WTC11 (cell line): Measurements from ENCODE around the gene SDC4. TPM values are rescaled to one million over a fixed set of nuclear protein-coding genes. Genes with fewer than 3 reads are reported as not detected.

Experiments
- ATAC-seq: fragments of 200-7000 bp; cut with Tn5 transposase; 2 replicates; pipeline ENCODE4 v1.10.0; 2021; ENCODE audit warnings: mild to moderate bottlenecking, moderate library complexity
- CTCF ChIA-PET: fragments of 300-600 bp; sonication (Branson Sonifier 250); formaldehyde crosslinking; loops from one replicate; lab custom pipeline; 2021; ENCODE audit warnings: antibody characterized with exemption; lab: Charles Lee
- POLR2A ChIA-PET: fragments of 350-600 bp; sonication (Branson Sonifier 250); formaldehyde crosslinking; loops from one replicate; lab custom pipeline; 2021; ENCODE audit warnings: antibody characterized with exemption; lab: Charles Lee
- DNase-seq: peaks from one replicate; pipeline ENCODE4 v3.0.0; 2021; ENCODE audit warnings: low spot score
- H3K27ac Mint-ChIP-seq: 2 replicates; pipeline ENCODE4 v1.8.0; 2021; ENCODE audit warnings: mixed read lengths
- H3K27me3 Mint-ChIP-seq: 2 replicates; pipeline ENCODE4 v1.8.0; 2021; ENCODE audit warnings: low read depth, mild to moderate bottlenecking, moderate library complexity, mixed read lengths
- H3K36me3 Mint-ChIP-seq: 2 replicates; pipeline ENCODE4 v1.8.0; 2021; ENCODE audit warnings: mixed read lengths
- H3K4me1 Mint-ChIP-seq: 2 replicates; pipeline ENCODE4 v1.8.0; 2022; ENCODE audit warnings: mixed read lengths
- H3K4me3 Mint-ChIP-seq: 2 replicates; pipeline ENCODE4 v1.8.0; 2021; ENCODE audit warnings: mild to moderate bottlenecking, moderate library complexity, mixed read lengths
- H3K9me3 Mint-ChIP-seq: 2 replicates; pipeline ENCODE4 v1.8.0; 2021; ENCODE audit warnings: mixed read lengths
- AFF4 ChIP-seq: sonication (generic); formaldehyde crosslinking; IDR thresholded peaks from 2 replicates; pipeline ENCODE4 v1.8.1; 2023; ENCODE audit warnings: mild to moderate bottlenecking, missing genetic modification reagents, borderline replicate concordance
- CBFB ChIP-seq: sonication (generic); formaldehyde crosslinking; IDR thresholded peaks from 2 replicates; pipeline ENCODE4 v1.8.1; 2022; ENCODE audit warnings: mild to moderate bottlenecking, low read depth, missing genetic modification reagents
- CDX4 ChIP-seq: fragments of 250-450 bp; sonication (Bioruptor Pico); IDR thresholded peaks from 2 replicates; pipeline ENCODE4 v1.9.0; 2021; ENCODE audit warnings: moderate library complexity, mild to moderate bottlenecking, inconsistent platforms, borderline replicate concordance
- ERG ChIP-seq: fragments of 250-450 bp; sonication (Bioruptor Pico); IDR thresholded peaks from 2 replicates; pipeline ENCODE4 v1.8.0; 2021; ENCODE audit warnings: mild to moderate bottlenecking
- FOXP1 ChIP-seq: sonication (generic); formaldehyde crosslinking; IDR thresholded peaks from 2 replicates; pipeline ENCODE4 v1.8.0; 2022; ENCODE audit warnings: missing genetic modification reagents, mild to moderate bottlenecking, moderate library complexity, borderline replicate concordance
- KAT7 ChIP-seq: sonication (generic); formaldehyde crosslinking; IDR thresholded peaks from 2 replicates; pipeline ENCODE4 v1.8.1; 2023; ENCODE audit warnings: missing genetic modification reagents, mild to moderate bottlenecking, borderline replicate concordance
- MYBL2 ChIP-seq: sonication (generic); formaldehyde crosslinking; IDR thresholded peaks from 2 replicates; pipeline ENCODE4 v1.8.1; 2023; ENCODE audit warnings: mild to moderate bottlenecking, moderate library complexity, missing genetic modification reagents
- NR2C2 ChIP-seq: sonication (generic); formaldehyde crosslinking; IDR thresholded peaks from 2 replicates; pipeline ENCODE4 v1.8.0; 2022; ENCODE audit warnings: mild to moderate bottlenecking, missing genetic modification reagents
- NR3C1 ChIP-seq: sonication (generic); formaldehyde crosslinking; conservative IDR thresholded peaks from 2 replicates; pipeline ENCODE4 v1.8.1; 2023; ENCODE audit warnings: low read depth, mild to moderate bottlenecking, missing genetic modification reagents
- PRRX2 ChIP-seq: fragments of 250-450 bp; sonication (Bioruptor Pico); IDR thresholded peaks from 2 replicates; pipeline ENCODE4 v1.8.0; 2021; ENCODE audit warnings: mild to moderate bottlenecking
- SOX15 ChIP-seq: fragments of 250-450 bp; sonication (Bioruptor Pico); IDR thresholded peaks from 2 replicates; pipeline ENCODE4 v1.9.0; 2021; ENCODE audit warnings: mild to moderate bottlenecking
- SP1 ChIP-seq: sonication (generic); formaldehyde crosslinking; conservative IDR thresholded peaks from 2 replicates; pipeline ENCODE4 v1.8.1; 2022; ENCODE audit warnings: missing genetic modification reagents
- TCF7 ChIP-seq: sonication (generic); formaldehyde crosslinking; IDR thresholded peaks from 2 replicates; pipeline ENCODE4 v1.8.0; 2022; ENCODE audit warnings: mild to moderate bottlenecking, low read depth, missing genetic modification reagents, moderate library complexity
- ZBTB21 ChIP-seq: sonication (generic); formaldehyde crosslinking; IDR thresholded peaks from 2 replicates; pipeline ENCODE4 v1.8.1; 2023; ENCODE audit warnings: mild to moderate bottlenecking, missing genetic modification reagents, borderline replicate concordance
- ZNF219 ChIP-seq: sonication (generic); formaldehyde crosslinking; IDR thresholded peaks from 2 replicates; pipeline ENCODE4 v1.8.0; 2023; ENCODE audit warnings: missing genetic modification reagents, mild to moderate bottlenecking, borderline replicate concordance
- ZNF396 ChIP-seq: fragments of 250-450 bp; sonication (Bioruptor Pico); IDR thresholded peaks from 2 replicates; pipeline ENCODE4 v1.8.0; 2021; ENCODE audit warnings: mild to moderate bottlenecking, moderate library complexity, borderline replicate concordance
- ZNF425 ChIP-seq: fragments of 250-450 bp; sonication (Bioruptor Pico); conservative IDR thresholded peaks from 2 replicates; pipeline ENCODE4 v1.9.0; 2021; ENCODE audit warnings: mild to moderate bottlenecking
- ZNF512 ChIP-seq: sonication (generic); formaldehyde crosslinking; IDR thresholded peaks from 2 replicates; pipeline ENCODE4 v1.8.1; 2022; ENCODE audit warnings: missing genetic modification reagents, borderline replicate concordance
- ZNF671 ChIP-seq: fragments of 250-450 bp; sonication (Bioruptor Pico); IDR thresholded peaks from 2 replicates; pipeline ENCODE4 v1.8.0; 2021; ENCODE audit warnings: mild to moderate bottlenecking
- ZSCAN18 ChIP-seq: fragments of 250-450 bp; sonication (Bioruptor Pico); IDR thresholded peaks from 2 replicates; pipeline ENCODE4 v2.1.2; 2022; ENCODE audit warnings: mild to moderate bottlenecking, moderate library complexity
- total RNA-seq: library from RNA; stranded (reverse); gene quantifications from 3 replicates; pipeline ENCODE4 v1.2.3, GENCODE V29; 2021

Gene SDC4
- total RNA-seq, 1 experiment from 2014 or later = 64.0 TPM

- no peaks in the 10 kb centered on the region for H3K9me3 Mint-ChIP-seq
- CTCF ChIA-PET = interaction anchor here (1.5 to 2.0 kb wide), 2 partner anchors 44 to 70 kb away, joined by 4 to 5 read pairs; no protein-coding TSS in a partner anchor
- H3K4me3 Mint-ChIP-seq = no peak overlapping the region
Observed at GRCh38 chr20:45366631-45367030, 18.4 kb upstream of the SDC4 start.

GRCh38 chr20:45366192-45366591 is 18.0 kb upstream of the SDC4 start:
- DNase-seq (no peak), ATAC-seq (no peak)
- H3K4me1 Mint-ChIP-seq = peaks cover 11% of the 10 kb centered on the region
- ChIA-PET POLR2A (interaction anchor here (0.5 kb wide), 1 partner anchor 65 kb away, joined by 7 read pairs; no protein-coding TSS in a partner anchor), CTCF (interaction anchor here (1.5 to 2.0 kb wide), 2 partner anchors 43 to 71 kb away, joined by 4 to 5 read pairs; no protein-coding TSS in a partner anchor)
- no peak overlapping the region for H3K27ac Mint-ChIP-seq
- no peak overlapping the region for H3K4me3 Mint-ChIP-seq
- no peaks in the 10 kb centered on the region; the same call in none of the 2 replicates for H3K36me3 Mint-ChIP-seq
- no peak for TF ChIP-seq FOXP1 (CRISPR knock-in tag)
- TF ChIP-seq, all 79 proteins: peak for 0
- Mint-ChIP-seq H3K9me3 (no peaks in the 10 kb centered on the region), H3K27me3 (no peaks in the 10 kb centered on the region; the same call in 1 of the 2 replicates)

More at GRCh38 chr20:45366631-45367030, 18.4 kb upstream of the SDC4 start:
- DNase-seq = no peak
- Mint-ChIP-seq H3K36me3 (no peaks in the 10 kb centered on the region; the same call in none of the 2 replicates), H3K4me1 (peaks cover 11% of the 10 kb centered on the region), H3K27me3 (no peaks in the 10 kb centered on the region; the same call in 1 of the 2 replicates)
- TF ChIP-seq SOX15 (CRISPR knock-in tag) (no peak), MYBL2 (no peak), CBFB (CRISPR knock-in tag) (no peak), ZNF396 (CRISPR knock-in tag) (no peak), ZBTB21 (CRISPR knock-in tag) (no peak), ZNF219 (CRISPR knock-in tag) (no peak), KAT7 (CRISPR knock-in tag) (no peak), AFF4 (CRISPR knock-in tag) (no peak), SP1 (CRISPR knock-in tag) (no peak), ZNF425 (no peak), ZNF671 (no peak), ZSCAN18 (CRISPR knock-in tag) (no peak), NR3C1 (CRISPR knock-in tag) (no peak)
- TF ChIP-seq, all 79 proteins: peak for 0
- no peak overlapping the region for H3K27ac Mint-ChIP-seq
- no peak for ATAC-seq
- POLR2A ChIA-PET = interaction anchor here (0.5 kb wide), 1 partner anchor 66 kb away, joined by 7 read pairs; no protein-coding TSS in a partner anchor

GRCh38 chr20:45365444-45365970 is 17.3 kb upstream of the SDC4 start:
- ChIA-PET POLR2A (no interaction called here), CTCF (interaction anchor here (1.5 to 8.3 kb wide), 3 partner anchors 6 to 71 kb away, joined by 4 to 152 read pairs (median 5); no protein-coding TSS in a partner anchor)
- H3K27ac Mint-ChIP-seq = no peak overlapping the region
- H3K4me1 Mint-ChIP-seq = peaks cover 11% of the 10 kb centered on the region
- ATAC-seq (no peak), DNase-seq (no peak)
- H3K27me3 Mint-ChIP-seq = no peaks in the 10 kb centered on the region
- H3K9me3 Mint-ChIP-seq = no peaks in the 10 kb centered on the region
- H3K4me3 Mint-ChIP-seq = no peak overlapping the region
- no peaks in the 10 kb centered on the region; the same call in none of the 2 replicates for H3K36me3 Mint-ChIP-seq
- TF ChIP-seq NR2C2 (CRISPR knock-in tag) (no peak), ERG (CRISPR knock-in tag) (no peak), PRRX2 (CRISPR knock-in tag) (no peak), ZNF512 (CRISPR knock-in tag) (no peak), CDX4 (no peak), TCF7 (CRISPR knock-in tag) (no peak)
